GM18511 (cell line): ENCODE measurements around the gene APOD.

Experiments used
- ATAC-seq: cut with Tn5 transposase; IDR thresholded peaks from one replicate; pipeline ENCODE4 v1.9.1; 2021; ENCODE audit warnings: mild to moderate bottlenecking, moderate library complexity; ENCODE audit not compliant: unreplicated experiment

APOD gene

GRCh38 chr3:195532834-195533233 is 50.9 kb downstream of the APOD start:
- ATAC-seq = no peak

- ATAC-seq = no peak
Observed at GRCh38 chr3:195532345-195532744, 51.4 kb downstream of the APOD start.

GRCh38 chr3:195531683-195532082 is 52.1 kb downstream of the APOD start:
- ATAC-seq = no peak

GRCh38 chr3:195526492-195526891 is 57.2 kb downstream of the APOD start:
- no peak for ATAC-seq

- ATAC-seq = no peak
Observed at GRCh38 chr3:195524171-195524896, 59.4 kb downstream of the APOD start.

- no peak for ATAC-seq
Observed at GRCh38 chr3:195522254-195523023, 61.3 kb downstream of the APOD start.
